ENCODE results near the gene SLC12A2.

SLC12A2 gene

DNA sequence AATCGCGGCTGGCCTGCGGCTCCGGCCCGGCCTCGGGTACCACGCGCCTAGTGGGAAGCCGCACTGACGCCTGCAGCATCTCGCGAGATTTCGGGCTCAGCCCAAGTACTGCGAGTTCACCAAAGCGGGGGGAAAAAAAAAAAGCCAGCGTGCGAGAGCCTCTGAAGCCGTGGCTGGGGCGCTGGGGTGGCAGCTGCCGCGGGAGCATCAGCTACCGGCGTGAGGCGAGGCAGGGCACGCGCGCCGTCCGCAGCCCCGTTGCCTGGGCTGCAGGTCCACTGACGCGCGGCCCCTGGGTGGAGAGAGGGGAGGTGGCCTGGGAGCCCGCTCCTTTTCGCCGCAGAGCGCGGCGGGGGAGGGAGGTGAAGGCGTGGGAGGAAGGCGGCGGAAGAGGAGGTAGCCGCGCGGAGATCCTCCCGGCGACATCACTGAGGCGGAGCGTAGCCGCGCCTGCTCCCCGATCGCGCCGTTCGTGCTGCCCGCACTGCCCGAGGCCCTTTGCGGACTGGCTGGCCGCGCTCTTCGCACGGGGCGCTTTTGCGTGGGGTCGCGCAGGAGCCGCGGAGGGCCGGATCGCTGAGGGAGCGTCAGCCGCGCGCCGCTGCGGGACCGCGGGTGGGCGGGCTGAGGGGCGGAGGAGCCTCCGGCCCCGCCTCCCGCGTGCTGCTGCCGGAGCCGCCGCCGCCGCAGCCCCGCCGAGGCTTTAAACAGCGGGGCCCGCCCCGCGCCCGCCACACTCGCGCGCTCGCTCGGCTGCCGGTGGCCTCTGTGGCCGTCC, at the start of gene SLC12A2:
Gene SLC12A2 (plus strand): TSS at position 734 of the 778 bp plus-strand sequence. CDS start 189 bp downstream, outside the sequence.
- peak; percentile 69 to 81 (median 79) for DNase-seq (ENCODE audit: low read depth in 2 of 3, low spot score in 2 of 3)

DNA sequence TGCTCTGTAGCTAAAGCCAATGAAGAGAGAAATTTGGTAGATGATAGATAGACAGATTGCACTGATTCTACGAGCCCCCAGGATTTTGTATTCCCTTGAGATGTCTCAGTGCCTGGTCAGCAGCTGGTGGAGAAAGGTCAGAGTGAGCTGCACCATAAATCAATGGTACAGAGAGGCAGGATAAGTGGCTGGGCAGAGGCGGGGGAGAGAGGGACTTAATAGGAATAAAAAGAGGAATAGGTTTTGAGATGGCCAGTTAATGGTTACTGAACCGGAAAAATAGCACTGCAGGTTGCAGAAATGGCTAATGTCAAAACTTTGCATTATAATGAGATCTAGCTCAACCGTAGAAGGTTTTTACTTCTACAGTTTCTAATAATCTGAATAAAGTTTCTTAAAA, 47.9 kb upstream of the SLC12A2 start:
- DNase-seq (ENCODE audit: low read depth in 2 of 3, low spot score in 2 of 3): no peak

DNA sequence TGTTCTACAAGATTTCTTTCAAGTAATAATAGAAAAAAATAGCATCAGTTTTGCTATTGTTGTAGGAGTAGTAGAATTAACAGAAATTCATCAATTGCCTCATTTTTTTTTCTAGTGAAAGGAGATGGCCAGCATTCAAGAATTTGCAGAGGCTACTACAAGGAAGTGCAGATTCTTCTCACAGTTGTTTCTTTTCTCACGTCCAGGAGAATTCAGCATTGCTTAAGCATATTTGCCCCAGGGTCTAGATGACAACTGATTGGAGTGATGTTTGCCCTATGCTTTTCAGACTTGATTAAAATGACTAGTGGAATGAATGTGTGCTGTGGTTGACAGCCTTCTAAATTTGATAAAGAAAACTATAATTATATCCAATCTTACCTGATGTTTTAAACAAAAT, 46.6 kb upstream of the SLC12A2 start:
- no peak for DNase-seq (ENCODE audit: low read depth in 2 of 3, low spot score in 2 of 3)

DNA sequence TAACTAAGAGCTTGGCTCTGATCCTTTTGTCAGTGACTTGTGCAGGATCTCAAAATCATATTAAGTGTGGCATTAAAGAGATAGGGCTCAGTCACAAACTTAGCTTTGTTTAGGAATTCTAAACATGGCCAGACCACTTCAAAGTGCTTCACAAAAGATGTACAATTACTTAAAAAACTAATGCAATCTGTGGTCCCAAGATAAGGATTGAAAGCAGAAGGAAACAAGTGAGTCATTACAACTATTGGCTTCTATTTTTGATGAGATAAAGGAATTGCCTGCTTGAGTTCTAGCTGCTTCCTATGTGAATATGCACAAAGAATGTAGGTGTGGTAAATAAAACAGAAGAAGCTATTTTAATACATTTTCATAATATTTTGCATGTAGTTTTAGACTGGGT, 44.9 kb upstream of the SLC12A2 start:
- no peak for DNase-seq (ENCODE audit: low read depth in 2 of 3, low spot score in 2 of 3)

DNA sequence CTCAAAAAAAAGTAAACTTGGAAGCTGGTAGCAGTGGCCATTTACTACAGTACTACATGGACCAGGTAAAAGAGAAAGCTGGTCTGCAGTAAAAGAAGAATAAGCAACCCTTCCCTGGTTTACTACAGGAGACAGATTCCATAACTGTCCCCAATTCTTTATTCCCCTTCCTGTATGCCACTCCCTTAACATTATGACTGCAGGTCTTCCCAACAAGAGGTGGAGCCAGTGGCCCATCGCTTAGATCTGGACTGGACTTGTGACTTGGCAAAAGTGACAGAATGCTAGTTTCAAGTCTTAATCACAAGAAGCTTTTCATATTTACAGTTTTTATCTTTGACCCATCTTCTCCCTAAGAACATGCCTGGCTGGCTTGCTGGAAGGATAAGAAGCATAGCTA, 42.6 kb upstream of the SLC12A2 start:
- no peak for DNase-seq (ENCODE audit: low read depth in 2 of 3, low spot score in 2 of 3)

DNA sequence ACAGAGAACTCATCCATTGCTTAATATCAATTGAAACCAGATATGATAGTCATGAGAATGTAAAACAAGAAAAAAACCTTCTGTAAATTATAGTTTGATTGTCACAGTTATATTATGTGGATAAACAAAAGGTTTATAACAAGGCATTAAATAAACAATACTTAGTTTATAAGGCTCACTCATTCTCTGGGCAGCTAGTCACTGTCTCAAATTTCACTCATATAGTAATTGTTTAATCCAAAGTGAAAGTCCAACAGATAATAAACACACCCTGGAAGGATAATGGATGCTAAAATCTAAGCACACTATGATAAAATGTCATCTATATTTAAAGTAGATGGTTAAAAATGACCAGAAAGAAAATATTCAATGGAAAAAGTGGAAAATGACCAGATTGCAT, 30.8 kb upstream of the SLC12A2 start:
- DNase-seq (ENCODE audit: low read depth in 2 of 3, low spot score in 2 of 3): no peak

DNA sequence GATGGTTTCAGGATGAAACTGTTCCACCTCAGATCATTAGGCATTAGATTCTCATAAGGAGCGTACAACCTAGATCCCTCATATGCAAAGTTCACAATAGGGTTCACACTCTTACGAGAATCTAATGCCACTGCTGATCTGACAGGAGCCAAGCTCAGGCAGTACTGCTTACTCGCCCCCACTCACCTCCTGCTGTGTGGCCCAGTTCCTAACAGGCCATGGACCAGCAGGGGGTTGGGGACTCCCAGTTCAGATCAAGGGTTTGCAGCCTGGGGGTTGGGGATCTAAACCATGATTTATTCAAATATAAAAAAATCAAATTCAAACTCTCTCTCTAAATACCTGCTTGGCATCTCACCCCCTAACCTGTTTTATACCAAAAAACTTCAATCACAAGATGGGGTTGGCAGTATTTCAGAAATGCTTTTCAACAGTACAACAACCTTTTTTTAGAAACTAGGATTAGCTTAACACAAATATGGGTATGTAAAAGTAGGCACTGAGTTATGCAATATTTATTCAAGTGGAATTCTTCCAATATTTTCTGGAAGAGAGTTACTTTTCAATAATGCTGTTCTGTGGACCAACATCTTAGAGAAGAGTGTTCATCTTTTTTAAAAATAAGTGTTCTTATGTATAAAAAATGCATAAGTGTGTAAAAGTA, 30.1 kb upstream of the SLC12A2 start:
- no peak for DNase-seq (ENCODE audit: low read depth in 2 of 3, low spot score in 2 of 3)

DNA sequence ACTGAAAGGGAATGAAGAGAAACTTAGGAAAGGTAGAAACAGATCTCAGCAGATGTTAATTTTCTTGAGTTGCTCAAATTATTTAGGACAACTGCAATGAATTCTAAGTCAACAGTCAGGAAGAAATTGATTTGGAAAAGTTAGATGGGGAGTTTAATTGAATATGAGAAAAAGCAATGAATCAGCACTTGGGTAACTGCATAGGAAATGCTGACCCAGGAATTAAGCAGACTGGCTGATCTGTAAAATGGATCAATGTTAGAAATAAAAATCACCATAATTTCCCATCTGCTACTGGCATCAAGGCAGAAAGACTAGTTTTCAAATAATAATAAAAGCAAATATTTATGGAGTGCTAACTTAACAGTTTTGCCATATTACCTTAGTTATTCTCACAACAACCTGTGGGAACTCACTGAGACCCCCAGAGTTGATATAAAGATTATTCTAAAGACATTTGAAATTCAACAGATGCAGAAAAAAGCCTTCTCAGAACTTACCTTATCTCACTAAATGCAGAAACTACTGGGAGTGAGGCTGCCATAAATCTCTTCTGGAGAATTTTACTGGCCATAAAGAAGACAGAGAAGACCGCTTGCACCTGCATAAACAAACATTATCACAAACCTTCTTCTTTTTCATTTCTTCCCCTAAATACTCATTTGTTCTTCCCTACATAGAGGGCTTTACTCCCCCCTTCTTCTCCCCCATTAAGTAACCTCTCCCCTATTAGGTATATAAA, 22.8 kb upstream of the SLC12A2 start:
- DNase-seq (ENCODE audit: low read depth in 2 of 3, low spot score in 2 of 3): no peak

DNA sequence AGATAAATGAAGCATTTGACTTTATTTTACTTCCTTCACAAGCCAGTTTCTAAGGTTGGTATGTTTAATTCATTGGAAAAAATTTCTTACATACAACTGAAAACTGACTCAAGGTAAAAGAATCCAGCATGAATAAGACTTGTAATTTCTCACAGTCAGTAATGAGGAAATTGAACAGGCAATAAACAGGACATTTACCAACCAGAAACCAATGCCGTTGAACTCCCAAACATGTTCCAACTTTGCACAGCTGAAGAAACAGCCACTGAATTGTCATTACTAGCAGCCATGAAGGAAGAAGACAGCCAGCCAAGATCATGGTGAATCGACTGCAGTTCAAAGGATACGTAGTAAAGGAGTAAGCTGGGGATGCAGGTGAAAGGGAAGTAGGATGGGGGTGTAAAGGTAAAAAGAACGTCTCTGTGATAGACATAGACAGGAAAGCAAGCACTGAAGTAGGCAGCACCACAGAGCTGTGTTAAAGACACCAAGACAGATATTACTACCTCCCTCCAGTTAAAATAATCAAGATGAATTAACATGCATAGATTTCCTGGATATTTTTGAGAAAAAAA, 21.3 kb upstream of the SLC12A2 start:
- no peak for DNase-seq (ENCODE audit: low read depth in 2 of 3, low spot score in 2 of 3)

DNA sequence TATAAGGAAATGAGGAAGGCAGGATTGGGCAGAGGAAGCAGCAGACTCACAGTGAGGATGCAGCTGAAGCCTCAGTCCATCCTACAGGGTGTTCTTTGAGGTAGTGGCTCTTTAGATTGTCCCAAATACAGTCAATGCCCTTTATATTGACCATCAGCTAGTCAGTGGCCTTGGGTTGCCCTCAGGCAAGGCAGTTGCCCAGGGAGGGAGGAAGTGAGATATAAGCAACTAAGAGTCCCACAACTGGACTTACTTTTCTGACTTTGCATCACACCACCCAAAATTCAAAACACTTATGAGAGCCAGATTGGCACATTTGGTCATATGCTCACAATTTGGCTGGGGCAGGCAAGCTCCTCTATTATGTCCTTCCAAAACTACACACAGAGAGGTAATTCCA, 9.4 kb upstream of the SLC12A2 start:
- DNase-seq (ENCODE audit: low read depth in 2 of 3, low spot score in 2 of 3): no peak

DNA sequence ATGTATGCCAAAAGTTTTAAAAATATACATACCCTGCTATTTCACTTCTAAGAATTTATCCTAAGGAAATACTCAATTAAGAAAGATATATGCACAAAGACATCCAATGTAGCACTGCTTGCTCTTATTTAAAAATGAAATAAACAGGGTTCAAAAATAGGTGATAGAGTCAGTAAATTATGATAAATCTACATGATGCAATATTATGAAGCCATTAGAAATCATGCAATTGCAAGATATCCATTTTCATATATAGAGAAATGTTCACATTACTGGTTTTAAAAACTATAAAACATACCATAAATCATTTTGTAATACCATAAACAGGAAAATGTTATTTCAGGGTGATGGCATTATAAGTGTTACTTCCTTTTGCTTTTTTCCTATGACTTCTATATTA, 8.6 kb upstream of the SLC12A2 start:
- DNase-seq (ENCODE audit: low read depth in 2 of 3, low spot score in 2 of 3): no peak

DNA sequence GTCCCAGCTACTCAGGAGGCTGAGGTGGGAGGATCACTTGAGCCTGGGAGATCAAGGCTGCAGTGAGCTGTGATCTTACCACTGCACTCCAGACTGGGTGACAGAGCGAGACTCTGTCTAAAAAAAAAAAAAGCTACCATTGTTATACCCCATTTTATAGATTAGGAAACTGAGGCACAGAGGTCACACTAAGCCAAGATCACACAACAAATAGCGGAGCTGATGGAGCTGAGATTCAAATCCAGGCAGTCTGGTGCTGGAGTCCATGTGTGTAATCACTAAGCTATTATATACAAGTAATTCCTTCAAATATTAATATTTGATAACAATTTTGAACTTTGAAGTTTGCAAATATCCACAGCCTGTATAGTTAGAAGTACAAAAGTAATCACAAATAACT, 6.0 kb upstream of the SLC12A2 start:
- no peak for DNase-seq (ENCODE audit: low read depth in 2 of 3, low spot score in 2 of 3)

DNA sequence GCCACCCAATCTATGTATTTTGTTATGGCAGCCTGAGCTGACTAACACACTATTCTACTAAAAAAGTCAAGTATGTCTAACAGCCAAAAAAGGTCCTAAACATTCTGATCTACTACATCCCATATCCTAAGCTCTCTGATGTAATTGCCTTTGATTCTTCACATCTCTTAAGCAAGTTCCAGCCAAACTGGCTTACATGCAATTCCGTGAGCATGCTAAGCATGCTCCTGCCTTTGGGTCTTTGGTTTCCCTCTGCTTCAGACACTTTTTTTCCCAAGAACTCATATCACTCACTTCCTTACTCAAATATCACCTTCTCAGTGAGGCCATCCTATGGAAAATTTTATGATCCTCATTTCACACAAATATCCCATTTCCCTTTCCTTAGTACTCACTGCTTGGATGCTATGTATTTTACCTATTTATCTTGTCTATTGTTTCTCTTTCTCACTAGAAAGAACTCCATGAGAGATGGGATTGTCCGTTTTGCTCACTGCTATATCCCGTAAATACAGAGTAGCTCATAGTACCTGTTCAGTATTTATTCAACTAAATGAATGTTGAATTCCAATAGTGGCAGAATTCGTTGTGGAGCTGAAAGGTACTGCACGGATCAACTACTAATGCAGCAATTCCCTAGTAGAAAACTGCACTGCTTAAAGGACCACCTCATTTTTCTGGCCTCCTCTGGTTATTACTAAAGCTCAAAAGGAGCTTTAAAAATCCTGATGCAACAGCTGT, 2.3 kb upstream of the SLC12A2 start:
- DNase-seq (ENCODE audit: low read depth in 2 of 3, low spot score in 2 of 3): no peak

DNA sequence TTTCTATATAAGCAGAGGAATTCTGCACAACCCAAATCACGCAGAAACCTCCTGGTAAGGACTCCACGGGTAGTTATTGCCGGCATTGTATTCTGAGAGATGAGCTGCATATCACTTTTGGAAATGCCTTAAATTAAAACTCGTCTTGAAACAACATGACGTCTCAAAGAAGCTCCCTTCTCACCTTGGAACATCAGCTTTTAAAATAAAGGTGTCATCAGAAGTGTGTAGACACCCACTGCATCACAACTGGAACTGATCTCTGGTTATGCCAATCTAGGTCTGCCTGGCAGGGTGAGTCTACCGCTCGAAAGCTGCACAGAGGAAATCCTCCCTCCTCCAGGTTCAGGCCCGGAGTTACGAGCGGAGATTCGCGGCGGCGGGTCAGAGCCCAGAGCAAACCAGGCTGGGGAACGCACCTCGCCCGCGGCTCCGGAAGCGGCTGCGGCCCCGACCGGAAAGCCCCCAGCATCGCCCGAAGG, 974 bp upstream of the SLC12A2 start:
- no peak for DNase-seq (ENCODE audit: low read depth in 2 of 3, low spot score in 2 of 3)

DNA sequence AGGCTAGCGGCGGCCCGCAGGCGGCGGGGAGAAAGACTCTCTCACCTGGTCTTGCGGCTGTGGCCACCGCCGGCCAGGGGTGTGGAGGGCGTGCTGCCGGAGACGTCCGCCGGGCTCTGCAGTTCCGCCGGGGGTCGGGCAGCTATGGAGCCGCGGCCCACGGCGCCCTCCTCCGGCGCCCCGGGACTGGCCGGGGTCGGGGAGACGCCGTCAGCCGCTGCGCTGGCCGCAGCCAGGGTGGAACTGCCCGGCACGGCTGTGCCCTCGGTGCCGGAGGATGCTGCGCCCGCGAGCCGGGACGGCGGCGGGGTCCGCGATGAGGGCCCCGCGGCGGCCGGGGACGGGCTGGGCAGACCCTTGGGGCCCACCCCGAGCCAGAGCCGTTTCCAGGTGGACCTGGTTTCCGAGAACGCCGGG, 253 bp downstream of the SLC12A2 start:
- DNase-seq (ENCODE audit: low read depth in 2 of 3, low spot score in 2 of 3): peak in 1 of 3 experiments; percentile 14

DNA sequence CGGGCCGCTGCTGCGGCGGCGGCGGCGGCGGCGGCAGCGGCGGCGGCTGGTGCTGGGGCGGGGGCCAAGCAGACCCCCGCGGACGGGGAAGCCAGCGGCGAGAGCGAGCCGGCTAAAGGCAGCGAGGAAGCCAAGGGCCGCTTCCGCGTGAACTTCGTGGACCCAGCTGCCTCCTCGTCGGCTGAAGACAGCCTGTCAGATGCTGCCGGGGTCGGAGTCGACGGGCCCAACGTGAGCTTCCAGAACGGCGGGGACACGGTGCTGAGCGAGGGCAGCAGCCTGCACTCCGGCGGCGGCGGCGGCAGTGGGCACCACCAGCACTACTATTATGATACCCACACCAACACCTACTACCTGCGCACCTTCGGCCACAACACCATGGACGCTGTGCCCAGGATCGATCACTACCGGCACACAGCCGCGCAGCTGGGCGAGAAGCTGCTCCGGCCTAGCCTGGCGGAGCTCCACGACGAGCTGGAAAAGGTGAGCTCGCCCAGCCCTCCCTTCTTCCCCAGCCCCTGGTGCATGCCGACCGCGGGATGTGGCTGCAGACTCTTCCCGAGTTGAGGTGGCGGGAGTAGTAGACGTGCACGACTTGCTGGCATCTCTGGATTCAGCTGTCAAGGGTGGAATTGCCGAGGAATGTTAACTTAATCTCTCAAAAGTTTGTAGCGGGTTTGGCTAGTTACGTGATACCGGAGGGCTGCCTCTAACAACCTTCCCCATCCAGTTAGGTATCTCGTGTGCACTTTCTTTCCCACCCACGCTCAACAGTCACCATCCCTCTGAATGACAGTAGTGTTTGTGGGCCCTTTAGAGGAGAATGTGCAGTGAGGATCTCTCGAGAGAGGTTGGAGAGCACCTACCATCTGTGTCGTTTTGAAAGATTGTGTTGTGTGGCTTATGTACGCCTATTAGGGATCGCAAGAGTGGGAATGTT, 932 bp downstream of the SLC12A2 start:
- peak; percentile 19 to 24 (median 23) for DNase-seq (ENCODE audit: low read depth in 2 of 3, low spot score in 2 of 3)

DNA sequence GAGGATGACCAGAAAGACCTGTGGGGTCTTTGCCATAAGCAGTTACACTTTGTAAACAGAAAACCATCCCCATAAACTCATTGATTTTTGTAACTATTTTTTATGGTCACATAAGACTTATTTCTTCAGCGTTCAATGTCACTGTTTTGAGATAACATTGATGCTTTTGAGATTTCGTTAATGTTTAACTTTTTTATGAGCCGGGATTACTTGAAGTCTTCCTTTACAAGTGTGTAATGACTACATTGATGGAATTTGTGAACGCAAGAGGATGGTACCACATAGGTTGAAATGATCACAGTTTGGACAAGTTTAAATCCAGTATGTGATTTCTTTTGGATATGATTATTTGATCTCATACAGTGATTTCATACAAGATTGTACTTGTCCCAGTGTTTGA, 1.8 kb downstream of the SLC12A2 start:
- no peak for DNase-seq (ENCODE audit: low read depth in 2 of 3, low spot score in 2 of 3)

DNA sequence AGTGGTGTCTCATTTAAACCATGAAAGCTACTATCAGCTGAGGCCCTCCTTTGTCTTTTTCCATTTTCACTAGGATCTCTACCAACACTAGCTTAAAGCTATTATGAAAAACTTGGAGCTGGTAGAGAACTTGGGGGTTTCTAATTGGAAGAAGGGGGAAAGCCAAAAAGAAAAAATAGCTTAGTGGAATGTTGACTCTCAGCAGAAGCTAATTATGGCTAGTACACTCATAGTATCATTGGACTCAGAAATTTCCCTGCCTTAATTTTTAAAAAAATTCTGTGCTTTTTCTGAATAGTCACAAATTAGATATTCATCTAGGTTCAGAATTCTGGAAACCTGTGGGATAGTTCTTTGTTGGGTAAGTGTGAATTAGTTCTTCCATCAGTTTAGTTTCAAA, 8.0 kb downstream of the SLC12A2 start:
- DNase-seq (ENCODE audit: low read depth in 2 of 3, low spot score in 2 of 3): no peak

DNA sequence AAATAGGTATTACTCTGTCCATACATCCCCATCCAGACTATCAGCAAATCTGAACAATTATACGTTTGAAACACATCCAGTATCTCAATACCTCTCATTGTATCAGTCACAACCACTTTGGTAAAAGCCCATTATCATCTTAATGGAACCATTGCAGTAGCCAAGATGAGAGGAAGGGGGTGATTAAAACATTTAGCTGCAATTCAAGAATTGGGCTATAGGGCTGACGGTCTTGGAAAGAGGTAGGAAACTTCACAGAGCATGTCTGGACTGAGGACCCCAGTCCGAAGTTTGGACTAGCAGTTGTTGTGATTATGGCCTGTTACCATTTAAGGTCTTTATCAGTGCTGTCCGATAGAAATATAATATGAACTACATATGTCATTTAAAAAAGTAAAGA, 8.6 kb downstream of the SLC12A2 start:
- no peak for DNase-seq (ENCODE audit: low read depth in 2 of 3, low spot score in 2 of 3)

DNA sequence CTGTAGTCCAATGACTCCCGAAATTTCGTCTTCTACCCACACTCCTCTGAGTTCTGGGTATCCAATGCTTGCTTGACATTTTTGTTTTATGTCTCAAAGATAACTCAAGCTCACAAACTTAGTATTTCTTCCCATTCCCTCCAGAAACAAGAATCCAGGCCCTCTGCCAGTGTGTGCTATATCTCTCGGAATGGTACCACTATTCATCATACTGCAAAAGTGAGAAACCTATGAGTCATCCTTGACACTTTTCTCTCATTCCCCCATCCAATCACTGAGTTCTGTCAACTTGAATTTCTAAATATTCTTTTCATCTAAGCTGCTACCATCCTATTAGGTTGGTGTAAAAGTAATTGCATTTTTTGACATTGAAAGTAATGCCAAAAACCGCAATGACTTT, 9.8 kb downstream of the SLC12A2 start:
- no peak for DNase-seq (ENCODE audit: low read depth in 2 of 3, low spot score in 2 of 3)

Data from activated CD8-positive, alpha-beta memory T cell treated with anti-CD3 and anti-CD28 coated beads for 48 hours (primary cell).